Right cardiac atrium (tissue), 5 donors: ENCODE measurements around the gene ANKRD40. TPM values are rescaled to one million over a fixed set of nuclear protein-coding genes. Genes with fewer than 3 reads are reported as not detected.
"Not testable (repeated sequence)": the region's sequence is repeated elsewhere in the genome, so short reads cannot be mapped to it uniquely, and the experiment has no call there.

ENCODE experiments used
- ATAC-seq, 2 donors: fragments of 200-7000 bp; cut with Tn5 transposase; one replicate each; pipeline versions ENCODE4 v1.8.0 to v1.9.1; 2020; ENCODE audit warnings: moderate library complexity in 2 of 2, mild to moderate bottlenecking in 1 of 2
- DNase-seq, 3 donors: peaks; one replicate each; pipeline ENCODE4 v3.0.0-alpha.2; 2020
- H3K27ac ChIP-seq: one replicate; pipeline ENCODE4 v1.5.1; 2013; ENCODE audit warnings: mild to moderate bottlenecking, low read length, control low read depth, moderate library complexity
- H3K27me3 ChIP-seq: one replicate; pipeline ENCODE4 v1.6.1; 2013; ENCODE audit not compliant: control insufficient read depth, insufficient read depth
- H3K4me1 ChIP-seq: one replicate; pipeline ENCODE4 v1.6.1; 2013; ENCODE audit warnings: low read length; ENCODE audit not compliant: control insufficient read depth, insufficient read depth
- H3K4me3 ChIP-seq: one replicate; pipeline ENCODE4 v1.5.1; 2013; ENCODE audit warnings: low read length, control low read depth
- H3K9me3 ChIP-seq: one replicate; pipeline ENCODE4 v1.6.1; 2013; ENCODE audit warnings: low read length; ENCODE audit not compliant: control insufficient read depth
- WGBS: extraction: QIAGEN DNeasy Blood & Tissue Kit; methylation state at CpG from one replicate; pipeline ENCODE4 v1.1.7; 2013; 5-methylcytosine and 5-hydroxymethylcytosine counted together
- intact Hi-C, 4 donors: fragments of 100-400 bp; cut with DNase I; formaldehyde crosslinking; loops; one replicate each; pipeline versions ENCODE4 v1.11.0 to v1.14.0; 2022 to 2023
- polyA plus RNA-seq: library from polyadenylated mRNA; stranded (reverse); fragments of 200-250 nt; gene quantifications from one replicate; pipeline ENCODE4 v1.2.3, GENCODE V29; 2013
- total RNA-seq, 4 donors: library from RNA; stranded (reverse); fragmentation: NEBNext Ultra II Directional; extraction: Animal tissue kit (Norgen Biotek cat#: 25700); gene quantifications; one replicate each; pipeline ENCODE4 v1.2.1, GENCODE V29; 2021
- donor health status: healthy with polysubstance abuse.
- donor health status: DM: no; HTN: yes; CAD: no.
- donor health status: DM: no; HTN: no; CAD: no.
- donor health status: DM: no; HTN: yes; CAD: no; lungs with severe emphysema.
- donor health status: DM: yes; HTN: yes; CAD: no.

Gene ANKRD40
- total and polyA plus RNA-seq, 5 donors, result 20.5 to 43.7 (median 39.9) TPM

GRCh38 chr17:50725769-50726655, 18.3 kb upstream of the ANKRD40 start:
- Histone ChIP-seq H3K27ac (no peak overlapping the region), H3K4me3 (no peak overlapping the region)

DNA sequence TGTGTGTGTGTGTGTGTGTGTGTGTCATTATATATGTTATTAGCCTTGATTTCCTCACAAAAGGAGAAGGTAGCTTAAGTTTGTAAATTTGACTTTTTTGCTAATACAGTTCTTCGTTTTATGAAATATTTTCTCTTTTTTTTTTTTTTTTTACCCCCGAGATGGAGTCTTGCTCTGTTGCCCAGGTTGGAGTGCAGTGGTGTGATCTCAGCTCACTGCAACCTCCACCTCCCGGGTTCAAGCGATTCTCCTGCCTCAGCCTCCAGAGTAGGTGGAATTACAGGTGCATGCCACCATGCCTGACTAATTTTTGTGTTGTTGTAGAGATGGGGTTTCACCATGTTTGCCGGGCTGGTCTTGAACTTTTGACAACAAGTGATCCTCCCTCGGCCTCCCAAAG, 16.9 kb upstream of the ANKRD40 start:
- H3K27ac ChIP-seq, H3K27me3 ChIP-seq, intact Hi-C loops, H3K4me3 ChIP-seq, DNase-seq, ATAC-seq, H3K9me3 ChIP-seq: not testable (repeated sequence)
- 98% methylated on average over 6 of the region's 6 CpGs for WGBS
- peaks cover 11% of the 10 kb centered on the region for H3K4me1 ChIP-seq

More at GRCh38 chr17:50725769-50726655, 18.3 kb upstream of the ANKRD40 start:
- intact Hi-C loops, result no loop called here
- no peak for ATAC-seq
- WGBS, result 75% methylated on average over 12 of the region's 12 CpGs
- peaks cover 17% of the 10 kb centered on the region for H3K4me1 ChIP-seq
- H3K27me3 ChIP-seq, result no peaks in the 10 kb centered on the region
- no peak for DNase-seq
- H3K9me3 ChIP-seq, result no peaks in the 10 kb centered on the region

DNA sequence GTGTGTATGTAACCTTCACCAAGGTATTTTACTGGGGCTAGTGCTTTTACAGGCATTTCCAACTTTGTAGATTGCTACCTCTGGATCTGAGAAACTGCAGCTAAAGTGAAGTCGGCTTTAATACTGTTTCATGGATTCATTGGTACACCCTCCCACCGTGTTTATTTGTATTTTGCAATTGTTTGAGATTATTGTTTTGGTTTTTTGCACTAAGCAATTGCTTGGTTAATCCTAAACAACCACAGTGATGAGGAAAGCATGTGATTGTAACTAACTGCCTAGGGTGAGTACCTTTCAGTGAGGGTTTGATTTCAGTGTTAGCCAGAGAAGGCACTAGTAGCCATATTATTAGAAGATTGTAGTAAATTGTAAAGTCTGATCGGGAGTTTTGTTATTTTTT, 15.0 kb upstream of the ANKRD40 start:
- no peak for DNase-seq

DNA sequence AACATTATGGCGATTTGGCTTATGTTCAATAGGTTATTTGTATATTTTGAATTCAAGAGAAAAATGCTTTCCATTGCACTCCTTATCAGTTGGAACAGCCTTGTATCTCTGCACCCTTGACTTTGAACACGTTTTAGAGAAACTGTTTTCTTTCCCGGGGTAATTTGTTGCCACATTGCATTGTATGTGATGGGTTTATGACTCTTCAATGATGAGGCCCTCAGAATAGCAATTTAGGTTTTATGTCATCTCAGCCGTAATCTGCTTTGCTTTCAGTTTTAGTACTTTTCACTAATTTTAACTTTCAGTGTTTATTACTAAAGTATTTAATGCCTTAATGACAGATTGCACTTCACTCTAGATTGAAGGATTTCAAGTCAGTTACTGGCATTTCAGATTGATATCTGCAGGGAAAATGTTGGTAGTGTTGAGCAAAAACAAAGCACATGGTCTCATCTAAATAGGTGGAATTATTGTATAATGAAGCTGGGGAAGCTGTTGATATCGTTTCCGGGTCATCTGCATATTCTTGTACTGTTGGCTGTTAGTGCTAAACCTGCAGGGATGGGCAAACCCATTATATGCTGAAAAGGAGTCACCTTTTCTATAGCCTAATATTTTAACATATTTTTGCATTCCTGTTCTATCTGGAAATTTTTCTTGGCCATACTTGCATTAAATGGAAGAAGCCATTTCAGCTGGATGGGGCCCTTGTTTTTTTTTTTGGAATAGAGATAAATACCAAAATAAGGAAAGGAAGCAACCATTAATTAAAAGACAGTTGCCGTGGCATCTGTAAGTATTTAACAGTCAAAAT, 13.7 kb upstream of the ANKRD40 start:
- peaks cover 10% of the 10 kb centered on the region for H3K4me1 ChIP-seq
- WGBS, result 4% methylated on average over 7 of the region's 7 CpGs
- H3K4me3 ChIP-seq, result peak overlapping the region; percentile 86
- H3K9me3 ChIP-seq, result no peaks in the 10 kb centered on the region
- DNase-seq, result no peak
- ATAC-seq, result no peak
- no peaks in the 10 kb centered on the region for H3K27me3 ChIP-seq
- intact Hi-C loops, result no loop called here
- H3K27ac ChIP-seq, result no peak overlapping the region

More for the DNA sequence above, 15.0 kb upstream of the ANKRD40 start:
- Histone ChIP-seq H3K4me1 (peaks cover 10% of the 10 kb centered on the region), H3K4me3 (peak overlapping the region; percentile 12), H3K27ac (no peak overlapping the region), H3K9me3 (no peaks in the 10 kb centered on the region), H3K27me3 (no peaks in the 10 kb centered on the region)
- WGBS, result 47% methylated on average over 3 of the region's 3 CpGs
- intact Hi-C loops, result no loop called here
- ATAC-seq, result no peak

- peaks cover 4% of the 10 kb centered on the region for H3K4me1 ChIP-seq
- ATAC-seq (no peak), DNase-seq (no peak)
- H3K27ac ChIP-seq, result peak overlapping the region; percentile 97
- WGBS, result under 1% methylated on average over 25 of the region's 25 CpGs
- H3K9me3 ChIP-seq, result no peaks in the 10 kb centered on the region
- intact Hi-C loops, result no loop called here
- H3K4me3 ChIP-seq, result peak overlapping the region; percentile 86
- H3K27me3 ChIP-seq, result no peaks in the 10 kb centered on the region
Observed at GRCh38 chr17:50719924-50720794, 12.4 kb upstream of the ANKRD40 start.

GRCh38 chr17:50719144-50719923, 11.6 kb upstream of the ANKRD40 start, which contains the start of gene LUC7L3:
Gene LUC7L3, plus strand, starts transcription at chr17:50719603. Its CDS starts 130 bp downstream, at chr17:50719733.
- ATAC-seq (peak; percentile 98 to 99), DNase-seq (peak; percentile 94 to 98 (median 97))
- Histone ChIP-seq H3K4me1 (peaks cover 4% of the 10 kb centered on the region), H3K4me3 (peak within 1 kb of the TSS; percentile 86), H3K27me3 (no peaks in the 10 kb centered on the region), H3K9me3 (no peaks in the 10 kb centered on the region), H3K27ac (peak within 1 kb of the TSS; percentile 97)
- 2% methylated on average over 76 of the region's 76 CpGs for WGBS
- intact Hi-C loops, result no loop called here

- Histone ChIP-seq H3K27me3 (no peaks in the 10 kb centered on the region), H3K9me3 (no peaks in the 10 kb centered on the region), H3K27ac (no peak overlapping the region), H3K4me1 (peaks cover 2% of the 10 kb centered on the region), H3K4me3 (no peak overlapping the region)
- intact Hi-C loops, result no loop called here
- 81% methylated on average over 3 of the region's 3 CpGs for WGBS
- ATAC-seq (no peak), DNase-seq (no peak)
Observed at GRCh38 chr17:50715471-50715870, 7.8 kb upstream of the ANKRD40 start.

- no peak for DNase-seq
- Histone ChIP-seq H3K4me3 (no peak overlapping the region), H3K27ac (no peak overlapping the region), H3K9me3 (no peaks in the 10 kb centered on the region), H3K27me3 (no peaks in the 10 kb centered on the region), H3K4me1 (peaks cover 7% of the 10 kb centered on the region)
- 75% methylated on average over 9 of the region's 9 CpGs for WGBS
- no peak for ATAC-seq
- intact Hi-C loops, result no loop called here
Observed at GRCh38 chr17:50712641-50713040, 4.9 kb upstream of the ANKRD40 start.

DNA sequence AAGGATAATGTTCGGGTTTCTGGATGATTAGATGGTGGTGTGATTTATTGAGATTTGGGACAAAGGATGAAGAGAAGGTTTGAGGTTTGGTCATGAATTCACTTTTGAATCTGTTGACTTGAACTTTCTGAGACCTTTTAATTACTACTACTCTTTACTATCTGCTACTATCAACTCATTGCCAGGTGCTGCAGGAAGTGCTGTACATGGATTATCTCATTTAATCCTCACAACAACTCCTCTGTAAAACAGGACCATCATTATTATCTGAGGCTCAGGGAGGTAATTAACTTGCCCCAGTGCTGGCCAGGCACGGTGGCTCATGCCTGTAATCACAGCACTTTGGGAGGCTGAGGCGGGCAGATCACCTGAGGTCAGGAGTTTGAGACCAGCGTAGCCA, 2.9 kb upstream of the ANKRD40 start:
- WGBS, result 89% methylated on average over 4 of the region's 4 CpGs
- ATAC-seq (no peak), DNase-seq (no peak)

DNA sequence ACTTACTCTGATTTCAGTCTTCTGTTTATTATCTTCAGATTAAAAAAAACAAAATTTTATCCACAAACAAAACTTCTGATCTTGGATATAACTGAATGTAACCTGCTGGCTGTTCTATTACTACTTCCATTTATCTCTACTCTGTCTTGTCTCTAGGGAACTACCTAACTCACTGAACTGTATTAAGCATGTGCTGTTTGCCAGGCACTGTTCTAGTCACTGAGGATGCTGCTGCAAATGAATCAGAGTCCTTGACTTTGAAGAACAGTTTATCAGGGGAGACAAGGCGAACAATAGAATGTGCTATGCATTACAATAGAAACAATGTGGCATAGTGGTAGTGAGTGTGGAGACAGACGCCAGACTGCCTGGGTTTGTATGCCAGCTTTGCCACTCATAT, 2.3 kb upstream of the ANKRD40 start:
- H3K4me1 ChIP-seq, result peaks cover 7% of the 10 kb centered on the region
- no peak overlapping the region for H3K27ac ChIP-seq
- ATAC-seq (no peak), DNase-seq (no peak)
- intact Hi-C loops, result no loop called here
- no peak overlapping the region for H3K4me3 ChIP-seq
- WGBS, result 88% methylated on average over 2 of the region's 2 CpGs
- H3K9me3 ChIP-seq, result no peaks in the 10 kb centered on the region
- no peaks in the 10 kb centered on the region for H3K27me3 ChIP-seq

More for the DNA sequence above, 2.9 kb upstream of the ANKRD40 start:
- no peaks in the 10 kb centered on the region for H3K27me3 ChIP-seq
- peaks cover 7% of the 10 kb centered on the region for H3K4me1 ChIP-seq
- intact Hi-C loops, result no loop called here
- H3K4me3 ChIP-seq, result no peak overlapping the region
- no peaks in the 10 kb centered on the region for H3K9me3 ChIP-seq
- H3K27ac ChIP-seq, result no peak overlapping the region
